WTC11 (cell line): ENCODE measurements around the gene HLCS. TPM values are rescaled to one million over a fixed set of nuclear protein-coding genes. Genes with fewer than 3 reads are reported as not detected.

ENCODE experiments used
- ATAC-seq: fragments of 200-7000 bp; cut with Tn5 transposase; 2 replicates; pipeline ENCODE4 v1.10.0; 2021; ENCODE audit warnings: mild to moderate bottlenecking, moderate library complexity
- CTCF ChIA-PET: fragments of 300-600 bp; sonication (Branson Sonifier 250); formaldehyde crosslinking; loops from one replicate; lab custom pipeline; 2021; ENCODE audit warnings: antibody characterized with exemption; lab: Charles Lee
- POLR2A ChIA-PET: fragments of 350-600 bp; sonication (Branson Sonifier 250); formaldehyde crosslinking; loops from one replicate; lab custom pipeline; 2021; ENCODE audit warnings: antibody characterized with exemption; lab: Charles Lee
- DNase-seq: peaks from one replicate; pipeline ENCODE4 v3.0.0; 2021; ENCODE audit warnings: low spot score
- H3K27ac Mint-ChIP-seq: 2 replicates; pipeline ENCODE4 v1.8.0; 2021; ENCODE audit warnings: mixed read lengths
- H3K27me3 Mint-ChIP-seq: 2 replicates; pipeline ENCODE4 v1.8.0; 2021; ENCODE audit warnings: low read depth, mild to moderate bottlenecking, moderate library complexity, mixed read lengths
- H3K36me3 Mint-ChIP-seq: 2 replicates; pipeline ENCODE4 v1.8.0; 2021; ENCODE audit warnings: mixed read lengths
- H3K4me1 Mint-ChIP-seq: 2 replicates; pipeline ENCODE4 v1.8.0; 2022; ENCODE audit warnings: mixed read lengths
- H3K4me3 Mint-ChIP-seq: 2 replicates; pipeline ENCODE4 v1.8.0; 2021; ENCODE audit warnings: mild to moderate bottlenecking, moderate library complexity, mixed read lengths
- H3K9me3 Mint-ChIP-seq: 2 replicates; pipeline ENCODE4 v1.8.0; 2021; ENCODE audit warnings: mixed read lengths
- E2F1 ChIP-seq: sonication (generic); formaldehyde crosslinking; IDR thresholded peaks from 2 replicates; pipeline ENCODE4 v1.8.0; 2022; ENCODE audit warnings: mild to moderate bottlenecking, missing genetic modification reagents
- ERG ChIP-seq: fragments of 250-450 bp; sonication (Bioruptor Pico); IDR thresholded peaks from 2 replicates; pipeline ENCODE4 v1.8.0; 2021; ENCODE audit warnings: mild to moderate bottlenecking
- ESRRA ChIP-seq: sonication (generic); formaldehyde crosslinking; IDR thresholded peaks from 2 replicates; pipeline ENCODE4 v1.8.1; 2022; ENCODE audit warnings: mild to moderate bottlenecking, missing genetic modification reagents, borderline replicate concordance
- FOXJ3 ChIP-seq: sonication (generic); formaldehyde crosslinking; IDR thresholded peaks from 2 replicates; pipeline ENCODE4 v1.9.0; 2021; ENCODE audit warnings: missing genetic modification reagents, mild to moderate bottlenecking, borderline replicate concordance
- HMGA2 ChIP-seq: fragments of 250-450 bp; sonication (Bioruptor Pico); IDR thresholded peaks from 2 replicates; pipeline ENCODE4 v1.4.0; 2021; ENCODE audit warnings: mild to moderate bottlenecking, moderate library complexity
- KAT7 ChIP-seq: sonication (generic); formaldehyde crosslinking; IDR thresholded peaks from 2 replicates; pipeline ENCODE4 v1.8.1; 2023; ENCODE audit warnings: missing genetic modification reagents, mild to moderate bottlenecking, borderline replicate concordance
- MXD4 ChIP-seq: fragments of 250-450 bp; sonication (Bioruptor Pico); IDR thresholded peaks from 2 replicates; pipeline ENCODE4 v1.8.0; 2021; ENCODE audit warnings: mild to moderate bottlenecking, moderate library complexity, borderline replicate concordance
- RORB ChIP-seq: fragments of 250-450 bp; sonication (Bioruptor Pico); IDR thresholded peaks from 2 replicates; pipeline ENCODE4 v1.9.0; 2021; ENCODE audit warnings: mild to moderate bottlenecking
- SOX15 ChIP-seq: fragments of 250-450 bp; sonication (Bioruptor Pico); IDR thresholded peaks from 2 replicates; pipeline ENCODE4 v1.9.0; 2021; ENCODE audit warnings: mild to moderate bottlenecking
- TEAD1 ChIP-seq: sonication (generic); formaldehyde crosslinking; IDR thresholded peaks from 2 replicates; pipeline ENCODE4 v1.8.0; 2022; ENCODE audit warnings: mild to moderate bottlenecking, missing genetic modification reagents
- TP53 ChIP-seq: sonication (generic); formaldehyde crosslinking; IDR thresholded peaks from 2 replicates; pipeline ENCODE4 v1.8.1; 2023; ENCODE audit warnings: mild to moderate bottlenecking, missing genetic modification reagents
- USF2 ChIP-seq: sonication (generic); formaldehyde crosslinking; IDR thresholded peaks from 2 replicates; pipeline ENCODE4 v1.8.1; 2023; ENCODE audit warnings: mild to moderate bottlenecking, missing genetic modification reagents, moderate library complexity
- ZBTB21 ChIP-seq: sonication (generic); formaldehyde crosslinking; IDR thresholded peaks from 2 replicates; pipeline ENCODE4 v1.8.1; 2023; ENCODE audit warnings: mild to moderate bottlenecking, missing genetic modification reagents, borderline replicate concordance
- ZNF263 ChIP-seq: sonication (generic); formaldehyde crosslinking; IDR thresholded peaks from 2 replicates; pipeline ENCODE4 v1.8.1; 2022; ENCODE audit warnings: low read depth, mild to moderate bottlenecking, moderate library complexity, missing genetic modification reagents
- ZNF425 ChIP-seq: fragments of 250-450 bp; sonication (Bioruptor Pico); conservative IDR thresholded peaks from 2 replicates; pipeline ENCODE4 v1.9.0; 2021; ENCODE audit warnings: mild to moderate bottlenecking
- ZNF512 ChIP-seq: sonication (generic); formaldehyde crosslinking; IDR thresholded peaks from 2 replicates; pipeline ENCODE4 v1.8.1; 2022; ENCODE audit warnings: missing genetic modification reagents, borderline replicate concordance
- ZSCAN18 ChIP-seq: fragments of 250-450 bp; sonication (Bioruptor Pico); IDR thresholded peaks from 2 replicates; pipeline ENCODE4 v2.1.2; 2022; ENCODE audit warnings: mild to moderate bottlenecking, moderate library complexity
- total RNA-seq: library from RNA; stranded (reverse); gene quantifications from 3 replicates; pipeline ENCODE4 v1.2.3, GENCODE V29; 2021
- TF ChIP-seq, protein P1 (sequence below): fragments of 250-450 bp; sonication (Bioruptor Pico); IDR thresholded peaks from 2 replicates; pipeline ENCODE4 v1.9.0; 2021; ENCODE audit warnings: moderate library complexity, mild to moderate bottlenecking, inconsistent platforms, borderline replicate concordance
- TF ChIP-seq, protein P2 (sequence below): fragments of 250-450 bp; sonication (Bioruptor Pico); IDR thresholded peaks from 2 replicates; pipeline ENCODE4 v1.9.0; 2021; ENCODE audit warnings: mild to moderate bottlenecking
- TF ChIP-seq, protein P3 (sequence below): sonication (generic); formaldehyde crosslinking; IDR thresholded peaks from 2 replicates; pipeline ENCODE4 v1.8.1; 2022; ENCODE audit warnings: low read depth, missing genetic modification reagents, borderline replicate concordance

The HLCS gene
- total RNA-seq, 1 experiment from 2014 or later: 9.3 TPM

GRCh38 chr21:36909423-36909822, 57.0 kb downstream of the HLCS start:
- POLR2A ChIA-PET: no interaction called here
- no peak for TF ChIP-seq MXD4
- TF ChIP-seq ZNF512 (CRISPR knock-in tag): no peak
- no peak for TF ChIP-seq ZNF263 (CRISPR knock-in tag)
- TF ChIP-seq, protein P1, sequence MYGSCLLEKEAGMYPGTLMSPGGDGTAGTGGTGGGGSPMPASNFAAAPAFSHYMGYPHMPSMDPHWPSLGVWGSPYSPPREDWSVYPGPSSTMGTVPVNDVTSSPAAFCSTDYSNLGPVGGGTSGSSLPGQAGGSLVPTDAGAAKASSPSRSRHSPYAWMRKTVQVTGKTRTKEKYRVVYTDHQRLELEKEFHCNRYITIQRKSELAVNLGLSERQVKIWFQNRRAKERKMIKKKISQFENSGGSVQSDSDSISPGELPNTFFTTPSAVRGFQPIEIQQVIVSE (CRISPR knock-in tag): no peak
- no peak for TF ChIP-seq RORB (CRISPR knock-in tag)
- no peaks in the 10 kb centered on the region for H3K36me3 Mint-ChIP-seq
- H3K4me3 Mint-ChIP-seq: no peak overlapping the region
- H3K9me3 Mint-ChIP-seq: peaks cover 7% of the 10 kb centered on the region
- peaks cover 14% of the 10 kb centered on the region for H3K4me1 Mint-ChIP-seq
- H3K27ac Mint-ChIP-seq: no peak overlapping the region
- no peak for DNase-seq
- CTCF ChIA-PET: no interaction called here
- no peaks in the 10 kb centered on the region for H3K27me3 Mint-ChIP-seq
- no peak for ATAC-seq

DNA sequence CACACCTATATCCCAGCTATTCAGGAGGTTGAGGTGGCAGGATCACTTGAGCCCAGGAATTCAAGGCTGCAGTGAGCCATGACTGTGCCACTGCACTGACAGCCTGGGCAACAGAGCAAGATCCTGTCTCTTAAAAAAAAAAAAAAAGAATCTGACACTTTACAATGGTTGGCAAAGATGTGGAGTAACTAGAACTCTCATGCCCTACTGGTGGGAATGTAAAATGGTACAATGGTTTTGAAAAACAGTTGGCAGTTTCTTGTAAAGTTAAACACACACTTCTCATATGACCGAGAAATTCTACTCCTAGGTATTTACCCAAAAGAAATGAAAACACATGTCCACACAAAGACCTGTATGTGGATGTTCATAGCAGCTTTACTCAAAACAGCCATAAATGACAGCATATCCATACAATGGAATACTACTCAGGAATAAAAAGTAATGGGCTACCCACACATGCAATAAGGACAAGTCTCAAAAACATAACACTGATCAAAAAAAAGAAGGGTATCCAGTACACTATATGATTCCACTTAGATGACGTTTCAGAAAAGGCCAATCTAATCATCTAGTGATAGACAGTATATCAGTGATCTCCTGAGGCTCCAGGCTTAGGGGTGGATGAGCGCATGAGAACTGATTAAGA, 58.1 kb downstream of the HLCS start:
- ChIA-PET POLR2A (no interaction called here), CTCF (interaction anchor here (0.6 to 1.1 kb wide), 3 partner anchors 9 to 278 kb away, joined by 3 to 5 read pairs (median 4); no protein-coding TSS in a partner anchor)

More for the DNA sequence above, 58.1 kb downstream of the HLCS start:
- TF ChIP-seq HMGA2 (CRISPR knock-in tag) (no peak), ESRRA (CRISPR knock-in tag) (no peak), KAT7 (CRISPR knock-in tag) (no peak), ZBTB21 (no peak), FOXJ3 (CRISPR knock-in tag) (no peak), ZNF512 (CRISPR knock-in tag) (no peak), USF2 (CRISPR knock-in tag) (no peak), ZSCAN18 (CRISPR knock-in tag) (no peak), ERG (CRISPR knock-in tag) (no peak), E2F1 (no peak), TEAD1 (CRISPR knock-in tag) (no peak), SOX15 (CRISPR knock-in tag) (no peak), TP53 (CRISPR knock-in tag) (no peak), ZNF425 (CRISPR knock-in tag) (no peak)
- TF ChIP-seq, protein P2, sequence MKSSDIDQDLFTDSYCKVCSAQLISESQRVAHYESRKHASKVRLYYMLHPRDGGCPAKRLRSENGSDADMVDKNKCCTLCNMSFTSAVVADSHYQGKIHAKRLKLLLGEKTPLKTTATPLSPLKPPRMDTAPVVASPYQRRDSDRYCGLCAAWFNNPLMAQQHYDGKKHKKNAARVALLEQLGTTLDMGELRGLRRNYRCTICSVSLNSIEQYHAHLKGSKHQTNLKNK (CRISPR knock-in tag): no peak
- TF ChIP-seq, protein P3, sequence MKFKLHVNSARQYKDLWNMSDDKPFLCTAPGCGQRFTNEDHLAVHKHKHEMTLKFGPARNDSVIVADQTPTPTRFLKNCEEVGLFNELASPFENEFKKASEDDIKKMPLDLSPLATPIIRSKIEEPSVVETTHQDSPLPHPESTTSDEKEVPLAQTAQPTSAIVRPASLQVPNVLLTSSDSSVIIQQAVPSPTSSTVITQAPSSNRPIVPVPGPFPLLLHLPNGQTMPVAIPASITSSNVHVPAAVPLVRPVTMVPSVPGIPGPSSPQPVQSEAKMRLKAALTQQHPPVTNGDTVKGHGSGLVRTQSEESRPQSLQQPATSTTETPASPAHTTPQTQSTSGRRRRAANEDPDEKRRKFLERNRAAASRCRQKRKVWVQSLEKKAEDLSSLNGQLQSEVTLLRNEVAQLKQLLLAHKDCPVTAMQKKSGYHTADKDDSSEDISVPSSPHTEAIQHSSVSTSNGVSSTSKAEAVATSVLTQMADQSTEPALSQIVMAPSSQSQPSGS (CRISPR knock-in tag): no peak
- no peaks in the 10 kb centered on the region for H3K27me3 Mint-ChIP-seq
- no peaks in the 10 kb centered on the region for H3K36me3 Mint-ChIP-seq
- H3K9me3 Mint-ChIP-seq: peaks cover 7% of the 10 kb centered on the region
- peaks cover 4% of the 10 kb centered on the region; the same call in 1 of the 2 replicates for H3K4me1 Mint-ChIP-seq
- no peak overlapping the region for H3K27ac Mint-ChIP-seq
- H3K4me3 Mint-ChIP-seq: no peak overlapping the region
- no peak for DNase-seq
- no peak for ATAC-seq
